Occipital lobe (tissue), 2 donors: Measurements from ENCODE around the gene DECR2. TPM values are rescaled to one million over a fixed set of nuclear protein-coding genes. Genes with fewer than 3 reads are reported as not detected.
"Not testable (repeated sequence)": the region's sequence is repeated elsewhere in the genome, so short reads cannot be mapped to it uniquely, and the experiment has no call there.

ENCODE experiments used
- DNase-seq: peaks from one replicate; lab custom pipeline; 2025; lab: John Stamatoyannopoulos, UW
- total RNA-seq: library from RNA; depleted of rRNA; stranded (reverse); fragments of >200 nt; gene quantifications from one replicate; pipeline ENCODE4 v1.2.3, GENCODE V29; 2014

The DECR2 gene, protein sequence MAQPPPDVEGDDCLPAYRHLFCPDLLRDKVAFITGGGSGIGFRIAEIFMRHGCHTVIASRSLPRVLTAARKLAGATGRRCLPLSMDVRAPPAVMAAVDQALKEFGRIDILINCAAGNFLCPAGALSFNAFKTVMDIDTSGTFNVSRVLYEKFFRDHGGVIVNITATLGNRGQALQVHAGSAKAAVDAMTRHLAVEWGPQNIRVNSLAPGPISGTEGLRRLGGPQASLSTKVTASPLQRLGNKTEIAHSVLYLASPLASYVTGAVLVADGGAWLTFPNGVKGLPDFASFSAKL
- total RNA-seq: 7.6 TPM

DNA sequence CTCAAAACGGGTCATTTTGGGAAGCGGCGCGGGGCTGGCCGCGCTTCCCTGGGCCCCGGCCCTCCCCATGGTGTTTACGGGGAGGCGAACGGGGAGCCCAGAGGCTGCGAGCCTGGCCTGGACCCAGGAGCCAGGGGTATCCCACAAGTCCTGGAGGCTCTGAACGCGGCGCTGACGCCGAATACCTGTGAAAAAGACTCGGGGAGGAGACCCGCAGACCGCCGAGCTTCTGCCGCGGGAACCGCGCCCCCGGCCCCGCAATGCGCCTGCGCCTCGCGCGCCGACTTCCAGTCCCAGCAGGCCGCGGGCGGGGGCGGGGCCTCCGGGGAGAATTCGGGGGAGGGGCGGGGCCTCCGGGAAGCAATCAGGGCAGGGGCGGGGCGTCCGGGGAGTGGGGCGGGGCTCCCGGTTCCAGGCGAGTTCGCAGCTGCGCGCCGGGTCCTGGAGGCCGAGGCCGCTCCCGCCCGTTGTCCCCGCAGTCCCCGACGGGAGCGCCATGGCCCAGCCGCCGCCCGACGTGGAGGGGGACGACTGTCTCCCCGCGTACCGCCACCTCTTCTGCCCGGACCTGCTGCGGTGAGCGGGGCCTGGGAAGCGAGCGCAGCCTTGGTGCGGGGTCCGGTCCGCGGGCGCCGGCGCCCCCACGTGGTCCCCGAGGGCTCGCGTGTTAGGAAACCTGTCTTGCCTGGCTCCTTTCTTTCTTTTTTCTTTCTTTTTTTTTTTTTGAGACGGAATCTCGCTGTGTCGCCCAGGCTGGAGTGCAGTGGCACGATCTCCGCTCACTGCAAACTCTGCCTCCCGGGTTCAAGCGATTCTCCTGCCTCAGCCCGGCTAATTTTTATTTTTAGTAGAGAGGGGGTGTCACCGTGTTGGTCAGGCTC is at the start of gene DECR2:
TSS of gene DECR2 (plus strand) at position 418 of the 881 bp plus-strand sequence. CDS start at position 497, 79 bp downstream.
- peak; percentile 92 for DNase-seq

DNA sequence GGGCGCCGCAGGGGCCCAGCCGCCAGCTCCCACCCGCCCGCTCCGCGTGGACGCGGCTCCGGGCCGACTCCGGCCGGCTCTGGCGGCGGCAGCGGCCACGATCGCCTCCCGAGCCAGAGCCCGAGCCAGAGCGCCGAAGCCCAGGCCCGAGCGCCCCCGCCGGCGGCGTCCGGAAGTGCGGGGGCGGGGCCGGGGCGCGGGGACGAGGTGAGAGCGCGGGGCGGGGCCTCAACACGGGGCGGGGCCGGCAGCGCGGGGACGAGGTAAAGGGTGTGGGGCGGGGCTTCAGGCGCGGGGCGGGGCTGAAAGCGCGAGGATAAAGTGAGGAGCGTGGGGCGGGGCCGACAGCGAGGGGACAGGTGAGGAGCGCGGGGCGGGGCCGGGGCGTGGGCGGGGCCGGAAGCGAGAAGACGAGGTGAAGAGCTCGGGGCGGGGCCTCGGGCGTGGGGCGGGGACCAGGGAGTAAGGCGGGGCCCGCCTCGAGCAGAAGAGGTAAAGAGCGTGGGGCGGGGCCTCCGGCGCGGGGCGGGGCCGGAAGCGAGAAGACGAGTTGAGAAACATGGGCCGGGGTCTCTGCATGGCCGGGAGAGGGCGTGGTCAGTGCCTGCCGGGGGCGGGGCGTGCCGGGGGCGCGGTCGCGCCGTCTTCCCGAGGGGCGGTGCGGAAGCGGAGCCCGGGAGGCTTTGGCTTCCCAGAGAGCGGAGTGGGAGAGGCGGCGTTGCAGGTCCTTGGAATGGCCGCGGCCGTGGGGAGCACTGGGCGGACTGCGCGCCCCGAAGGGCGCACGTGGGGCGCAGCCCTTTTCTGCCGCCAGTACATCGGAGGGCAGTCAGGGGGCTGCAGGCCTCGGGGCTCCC is 48.9 kb upstream of the DECR2 start, which contains the start of gene AXIN1:
TSS of gene AXIN1 (minus strand) at position 177 of the 857 bp plus-strand sequence. CDS start 5,698 bp downstream, outside the sequence.
- DNase-seq: peak; percentile 99

DNA sequence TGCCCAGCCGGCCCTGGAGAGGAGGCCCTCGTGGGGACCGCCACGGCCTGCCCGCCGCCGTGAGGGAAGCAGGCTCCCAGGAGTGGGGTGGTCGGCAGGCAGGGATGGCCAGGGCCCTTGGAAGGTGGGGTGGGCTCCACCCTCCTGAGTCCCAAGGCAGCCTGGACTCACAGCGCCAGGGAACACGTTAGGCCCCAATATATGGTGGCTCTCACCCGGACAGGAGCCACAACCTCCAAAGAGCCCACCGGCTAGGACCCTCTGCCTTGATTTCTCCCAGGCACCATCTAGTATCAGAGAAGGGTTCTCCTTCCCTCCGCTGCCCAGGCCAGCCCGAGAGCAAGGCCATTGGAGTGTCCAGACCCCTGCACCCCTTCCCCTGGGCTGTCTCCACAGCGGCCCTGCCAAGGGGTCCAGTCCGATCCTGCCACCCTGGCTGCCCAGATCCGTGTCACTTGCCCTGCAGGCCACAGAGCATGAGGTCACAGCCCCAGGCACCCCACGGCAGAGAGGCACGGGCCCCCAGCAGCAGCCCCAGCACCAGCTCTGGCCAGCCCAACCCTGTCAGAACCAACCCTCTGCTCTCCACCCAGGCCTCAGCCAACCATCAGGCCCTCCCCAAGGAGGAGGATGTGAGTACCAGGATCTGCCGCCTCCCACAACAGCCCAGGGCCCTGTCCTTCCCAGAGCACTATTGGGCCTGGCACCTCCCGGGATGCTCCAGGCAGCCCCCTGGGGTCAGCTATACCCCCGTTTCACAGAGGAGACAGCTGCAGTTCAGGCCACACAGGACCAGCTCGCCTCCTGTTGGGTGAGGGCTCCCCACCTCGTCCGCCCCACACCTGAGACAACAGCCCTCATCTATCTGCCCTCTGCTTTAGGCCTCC is 48.0 kb upstream of the DECR2 start:
- DNase-seq: no peak

DNA sequence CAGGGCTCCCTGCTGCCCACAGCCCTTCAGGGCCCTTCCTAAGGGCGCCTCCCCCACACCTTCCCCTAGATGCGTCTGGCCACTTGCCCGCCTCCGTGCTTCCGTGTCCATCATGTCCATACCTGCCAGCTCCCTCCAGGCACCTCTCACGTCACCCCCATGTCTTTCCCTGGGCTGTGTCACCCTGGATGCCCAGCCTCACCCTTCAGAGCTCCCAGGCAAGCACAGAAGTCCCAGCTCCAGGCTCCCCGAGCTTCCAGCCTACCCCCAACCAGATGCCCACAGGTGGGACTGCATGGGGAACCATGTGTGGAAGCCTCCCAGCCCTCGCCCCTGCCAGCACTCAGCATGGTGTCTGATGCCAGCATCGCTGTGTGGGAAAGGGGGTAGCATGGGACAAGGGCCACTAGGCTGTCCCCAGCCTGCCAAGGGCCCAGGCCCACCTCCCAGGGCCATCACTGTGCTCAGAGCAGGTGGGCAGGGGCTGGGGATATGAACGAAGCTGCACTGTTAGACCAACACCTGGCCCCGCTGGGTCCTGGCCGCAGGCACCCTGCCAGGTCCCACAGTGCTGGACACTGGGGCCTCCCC is 47.3 kb upstream of the DECR2 start:
- no peak for DNase-seq

DNA sequence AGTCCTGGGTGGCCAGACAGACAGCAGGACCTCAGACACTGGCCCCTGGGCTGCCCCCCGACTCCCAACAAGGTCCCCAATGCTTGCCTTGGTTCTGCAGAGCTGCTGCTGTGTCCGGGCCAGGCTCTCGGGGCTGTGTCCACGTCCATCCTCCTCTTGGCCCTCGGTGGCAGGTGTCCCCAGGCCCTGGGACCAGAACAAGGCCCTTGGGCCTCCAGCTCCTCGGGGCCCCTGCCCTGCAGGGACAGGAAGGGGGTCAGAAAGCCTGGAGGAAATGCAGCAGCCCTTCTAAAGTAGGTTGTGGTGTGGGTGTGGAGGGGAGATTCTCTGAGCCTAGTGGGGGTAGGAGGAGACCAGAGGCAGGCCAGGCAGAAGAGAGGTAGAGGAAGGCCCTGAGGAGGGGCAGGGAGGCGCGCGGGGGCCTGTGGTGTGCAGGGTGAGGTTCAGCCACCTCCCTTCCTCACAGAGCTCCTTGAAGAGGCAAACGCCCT is 46.7 kb upstream of the DECR2 start:
- DNase-seq: no peak

DNA sequence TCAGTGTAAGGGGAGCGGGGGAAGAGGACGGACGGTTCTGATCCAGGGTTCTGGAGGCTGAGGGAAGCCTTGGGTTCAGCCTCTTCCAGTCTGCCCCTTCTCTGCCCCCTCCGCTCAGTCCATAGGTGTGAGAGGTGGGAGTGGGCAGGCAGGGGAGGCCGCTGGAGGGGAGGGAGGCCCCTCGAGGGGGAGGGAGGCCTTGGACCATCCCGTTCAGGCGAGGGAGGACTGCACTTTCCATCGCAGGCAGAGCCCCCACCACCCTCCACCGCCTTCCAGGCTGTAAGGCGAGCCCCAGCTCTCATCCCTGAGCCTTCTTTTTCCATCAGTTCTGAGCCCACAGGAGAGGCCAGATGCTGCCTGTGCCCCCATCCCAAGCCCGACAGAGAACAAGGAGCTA is 44.9 kb upstream of the DECR2 start:
- DNase-seq: no peak

DNA sequence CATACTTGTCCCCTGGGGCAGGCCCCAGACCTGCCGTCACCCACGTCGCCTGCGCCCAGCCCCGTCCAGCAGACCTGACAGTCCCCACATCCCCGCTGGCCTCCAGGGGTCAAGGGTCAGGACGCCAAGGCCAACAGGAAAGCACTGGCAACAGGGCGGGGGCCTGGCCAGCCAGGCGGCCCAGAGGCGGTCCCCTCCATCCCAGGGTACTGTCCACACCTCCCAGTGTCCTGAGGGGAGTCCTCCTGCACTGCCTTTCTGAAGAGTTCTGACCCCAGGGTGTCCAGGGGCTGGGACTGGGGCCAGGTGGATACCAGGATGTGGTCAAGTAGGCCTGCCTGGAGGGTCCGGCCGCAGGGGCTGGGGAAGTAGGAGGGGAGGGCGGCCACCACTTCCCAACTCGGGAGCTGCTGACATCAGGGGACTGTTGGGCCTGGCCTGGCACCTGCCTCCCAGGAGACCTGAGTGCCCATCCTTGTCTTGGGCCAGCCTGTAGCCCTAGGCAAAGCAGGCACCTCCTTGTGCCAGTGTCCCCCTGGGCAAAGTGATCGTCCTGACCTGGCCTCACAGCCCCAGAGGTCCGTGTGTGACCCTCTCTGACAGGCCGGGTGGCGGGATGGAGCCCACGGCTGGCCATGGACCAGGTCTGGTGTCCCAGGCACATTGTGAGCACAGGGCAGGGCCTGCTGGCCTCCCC is 42.5 kb upstream of the DECR2 start:
- no peak for DNase-seq

DNA sequence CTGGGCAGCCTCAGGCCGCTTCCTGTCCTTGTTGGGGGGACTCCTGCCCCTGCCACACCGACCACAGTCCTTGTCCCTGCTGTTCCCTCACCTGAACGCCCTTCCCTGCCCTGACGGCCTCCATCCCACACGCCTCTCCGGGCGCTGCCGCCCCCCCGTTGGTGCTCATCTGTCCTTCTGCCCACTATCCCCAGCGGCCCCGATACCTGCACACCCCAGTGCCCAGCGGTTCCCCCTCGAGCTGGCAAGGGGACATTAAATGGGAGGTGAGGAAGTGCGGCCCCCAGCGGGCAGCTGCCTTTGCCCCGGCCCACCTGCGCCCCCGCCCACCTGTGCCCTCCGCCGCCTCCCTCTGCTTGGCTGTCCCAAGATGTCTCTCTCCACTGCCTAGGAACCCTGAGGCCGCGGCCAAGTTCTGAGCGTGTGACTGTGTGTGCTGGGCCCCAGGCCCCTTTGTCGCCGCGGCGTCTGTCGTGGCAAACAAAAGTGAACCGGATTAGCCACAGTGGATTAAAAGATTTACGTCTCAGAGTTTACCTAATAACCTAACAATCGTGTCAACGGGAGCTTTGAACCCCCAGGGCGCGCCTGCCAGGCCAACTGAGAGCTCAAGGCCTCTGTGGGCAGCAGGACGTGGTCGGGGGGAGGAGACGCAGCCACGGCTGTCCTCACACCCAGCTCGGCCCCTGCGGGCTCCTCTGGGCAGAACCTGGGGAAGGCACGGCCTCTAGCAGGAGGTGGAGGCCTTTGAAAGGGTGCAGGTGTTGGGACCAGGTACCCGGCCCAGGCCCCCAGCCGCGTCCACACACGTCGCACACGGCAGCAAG is 41.6 kb upstream of the DECR2 start:
- no peak for DNase-seq

DNA sequence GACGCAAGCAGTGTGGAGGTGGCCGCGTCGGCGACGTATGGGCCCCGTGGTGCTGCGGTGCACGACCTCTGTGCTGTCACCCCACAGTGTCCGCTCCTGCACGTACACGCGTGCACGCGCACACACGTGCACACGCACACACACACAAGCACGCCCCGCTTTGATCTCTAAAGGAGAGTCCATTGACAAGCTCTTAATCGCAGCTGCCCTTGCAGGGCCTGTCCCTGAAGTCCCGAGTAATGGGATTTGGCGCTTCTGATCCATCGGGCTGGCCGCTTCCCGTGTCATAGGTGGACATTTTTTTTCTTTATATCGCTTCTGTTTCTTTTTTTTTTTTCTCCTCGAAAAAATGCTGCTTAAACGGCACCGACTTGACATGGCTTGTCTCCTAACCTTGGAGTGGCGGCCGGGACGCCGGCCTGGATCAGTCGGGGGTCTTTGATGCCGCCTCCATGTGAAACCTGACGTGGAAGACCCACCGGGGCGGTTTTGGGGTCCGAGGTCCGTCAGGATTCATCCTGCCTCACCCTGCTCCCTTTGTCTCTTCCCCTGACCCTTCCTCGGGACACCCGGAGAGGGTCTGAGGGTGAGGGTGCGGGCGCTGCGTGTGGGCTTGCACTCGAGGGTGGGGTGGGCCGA is 40.9 kb upstream of the DECR2 start:
- no peak for DNase-seq

DNA sequence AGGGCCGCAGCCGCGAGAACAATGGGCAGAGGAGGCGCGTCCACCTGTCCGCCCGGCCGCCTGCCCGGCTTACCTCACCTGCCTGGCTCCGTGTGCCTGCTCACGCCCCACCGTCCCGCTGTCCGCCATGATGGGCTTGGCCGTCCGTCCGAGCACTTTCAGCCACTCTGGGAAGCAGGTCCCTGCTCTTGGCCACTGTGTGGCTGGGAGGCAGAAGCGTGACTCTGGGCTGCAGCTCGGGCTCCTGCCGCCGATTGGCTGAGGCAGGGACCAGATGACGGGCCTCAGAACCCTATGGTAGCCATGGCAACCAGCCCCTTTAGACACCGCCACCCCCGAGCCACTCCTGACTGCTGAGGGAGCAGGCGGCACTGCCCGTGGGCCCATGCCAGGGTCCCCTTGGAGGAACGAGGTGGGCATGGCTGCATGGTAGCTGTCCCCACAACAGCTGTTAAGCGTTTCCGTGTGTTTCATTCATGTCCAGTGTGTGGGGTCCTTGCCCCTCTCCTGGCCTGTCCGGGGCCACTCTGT is 40.3 kb upstream of the DECR2 start:
- DNase-seq: peak; percentile 55

DNA sequence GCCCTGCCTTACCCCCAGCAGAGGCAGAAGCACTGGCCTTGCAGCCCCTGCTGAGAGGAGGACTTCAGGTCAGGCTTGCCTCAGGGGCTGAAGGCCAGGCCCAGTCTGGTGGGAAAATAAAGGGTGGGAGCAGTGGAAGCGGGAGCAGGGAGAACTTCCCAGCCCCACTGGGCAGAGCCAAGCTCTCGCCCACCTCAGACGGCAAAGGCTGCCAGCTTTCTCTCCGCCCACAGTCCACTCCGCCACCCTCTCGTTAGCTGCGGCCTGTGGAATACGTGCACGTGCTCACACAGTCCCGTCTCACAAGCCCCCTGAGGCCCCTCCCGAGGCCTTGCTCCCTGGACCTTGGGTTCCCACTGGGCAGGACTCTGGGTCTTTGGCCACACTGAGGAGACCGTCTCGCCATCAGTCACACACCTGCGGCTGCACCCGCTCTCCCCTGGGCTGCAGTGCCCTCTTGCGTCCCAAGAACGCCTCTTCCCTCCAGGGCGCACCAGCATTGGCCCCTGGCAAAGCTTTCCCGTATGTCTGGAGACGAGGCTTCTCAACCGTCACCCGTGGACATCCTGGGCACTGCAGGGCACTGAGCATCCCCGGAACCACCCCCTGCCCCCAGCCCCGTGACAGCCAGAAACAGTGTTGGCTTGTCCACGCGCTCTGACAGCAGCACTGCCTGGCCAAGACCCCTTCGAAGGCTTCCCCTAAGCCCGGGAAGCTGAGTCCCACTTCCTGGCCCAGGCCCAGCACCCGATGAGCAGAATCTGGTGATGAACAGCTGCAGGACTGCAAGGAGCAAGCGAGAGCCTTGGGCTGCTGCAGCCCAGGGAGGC is 39.6 kb upstream of the DECR2 start:
- DNase-seq: peak; percentile 53

DNA sequence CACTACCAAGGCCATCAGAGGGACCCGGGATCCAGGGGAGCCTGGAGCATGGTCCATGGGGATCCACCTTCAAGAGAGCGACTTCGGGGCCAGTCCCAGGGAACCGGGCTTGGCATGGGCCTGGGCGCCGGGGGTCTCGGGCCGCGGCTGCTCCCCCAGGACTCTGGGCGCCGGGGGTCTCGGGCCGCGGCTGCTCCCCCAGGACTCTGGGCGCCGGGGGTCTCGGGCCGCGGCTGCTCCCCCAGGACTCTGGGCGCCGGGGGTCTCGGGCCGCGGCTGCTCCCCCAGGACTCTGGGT is 39.0 kb upstream of the DECR2 start:
- DNase-seq: not testable (repeated sequence)

DNA sequence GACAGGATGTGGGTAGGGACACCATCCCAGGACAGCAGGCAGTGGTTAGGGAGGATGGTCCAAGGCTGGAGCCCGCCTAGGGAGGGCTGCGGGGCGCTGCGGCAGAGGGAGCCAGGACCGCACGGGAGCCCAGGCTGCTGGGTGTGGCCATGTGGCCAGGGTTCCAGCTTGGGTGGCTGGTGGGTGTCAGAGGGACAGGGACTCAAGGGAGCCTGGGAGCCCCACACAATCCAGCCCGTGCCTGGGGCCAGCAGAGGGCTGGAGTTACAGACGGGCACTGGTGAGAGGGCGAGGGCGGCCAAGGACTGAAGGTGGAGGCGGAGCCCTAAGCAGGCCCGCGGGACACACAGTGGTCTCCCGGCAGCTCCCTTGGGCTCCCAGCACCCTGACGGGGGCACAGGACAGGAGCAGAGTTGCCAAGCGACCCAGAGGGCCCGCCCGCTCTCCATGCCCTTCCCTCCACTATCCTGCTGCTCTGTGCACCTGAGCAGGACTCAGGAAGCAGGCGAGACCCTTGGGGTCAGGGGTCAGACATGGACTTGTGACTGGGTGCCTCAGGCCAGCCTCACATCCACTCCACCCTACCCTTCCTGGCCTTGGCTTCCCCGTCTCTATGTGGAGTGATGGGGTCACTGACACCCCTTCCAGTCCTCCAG is 38.4 kb upstream of the DECR2 start:
- no peak for DNase-seq

DNA sequence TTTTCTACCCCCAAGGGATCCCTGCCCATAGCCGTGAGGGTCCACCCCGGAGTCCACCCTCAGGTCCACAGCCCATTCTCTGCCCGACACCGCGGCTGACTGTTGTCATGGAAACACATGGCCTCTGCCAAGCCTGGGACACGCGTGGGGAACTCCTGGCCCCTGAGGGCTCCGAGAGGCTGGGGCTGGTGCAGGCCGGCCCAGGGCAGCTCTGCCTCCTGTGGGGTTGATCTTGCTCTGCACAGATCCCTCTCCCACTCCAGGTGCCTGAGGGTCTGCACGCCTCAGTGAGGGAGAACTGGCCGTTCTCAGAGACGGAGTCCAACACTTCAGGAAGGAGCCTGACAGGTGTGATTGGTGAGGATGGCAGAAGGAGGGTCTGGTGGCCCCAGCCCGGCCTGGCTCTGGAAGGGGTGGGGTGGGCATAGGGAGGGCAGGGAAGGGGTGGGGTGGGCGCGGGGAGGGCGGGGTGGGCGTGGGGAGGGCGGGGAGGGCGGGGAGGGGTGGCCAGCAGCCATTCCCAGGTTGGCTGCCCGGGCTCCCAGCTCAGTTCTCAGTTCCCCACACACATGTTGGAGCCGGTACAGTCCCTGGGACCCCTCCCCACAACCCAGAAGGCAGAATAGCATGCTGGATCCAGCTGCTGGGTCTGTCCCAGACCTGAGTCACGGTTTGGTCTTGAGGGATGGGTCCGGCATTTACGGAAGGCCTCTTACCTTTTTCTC is 37.8 kb upstream of the DECR2 start:
- DNase-seq: no peak

DNA sequence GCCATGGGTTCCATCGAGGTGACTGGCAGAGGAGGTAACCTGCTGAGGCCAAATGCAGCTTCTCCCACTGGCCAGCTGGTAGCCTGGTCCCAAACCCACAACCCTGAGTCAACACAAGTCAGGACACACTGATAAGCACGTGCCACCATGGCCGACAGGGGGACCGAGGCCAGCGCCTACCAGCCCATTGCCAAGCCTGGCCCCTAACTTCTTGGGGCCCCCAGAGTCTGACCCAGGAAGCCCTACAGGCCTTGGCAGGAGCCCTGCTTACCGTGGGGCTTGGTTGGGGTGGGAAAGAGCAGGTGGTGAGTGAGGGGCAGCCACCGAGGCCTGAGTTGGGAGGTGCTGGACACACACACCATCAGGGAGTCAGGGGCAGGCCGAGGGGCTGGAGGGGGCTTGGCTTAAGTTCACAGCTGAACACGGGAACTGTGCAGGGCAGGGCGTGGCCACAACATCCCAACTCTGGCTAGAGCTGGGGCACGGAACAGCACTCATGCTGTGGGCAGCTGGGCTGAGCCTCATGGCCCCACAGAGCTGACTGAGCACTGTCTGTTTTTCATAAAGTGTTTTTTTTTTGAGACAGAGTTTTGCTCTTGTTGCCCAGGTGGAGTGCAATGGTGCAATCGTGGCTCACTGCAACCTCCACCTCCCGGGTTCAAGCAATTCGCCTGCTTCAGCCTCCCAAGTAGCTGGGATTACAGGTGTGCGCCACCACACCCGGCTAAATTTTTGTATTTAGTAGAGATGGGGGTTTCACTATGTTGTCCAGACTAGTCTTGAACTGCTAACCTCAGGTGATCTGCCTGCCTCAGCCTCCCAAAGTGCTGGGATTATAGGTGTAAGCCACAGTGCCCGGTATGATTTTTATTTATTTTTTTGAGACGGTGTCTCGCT is 36.8 kb upstream of the DECR2 start:
- DNase-seq: no peak
